GM12891 (cell line): ENCODE data around the gene MYCN.

Source experiments
- DNase-seq: peaks from one replicate; pipeline ENCODE4 v3.0.0; 2011; ENCODE audit warnings: low spot score; ENCODE audit not compliant: insufficient read length
- FAIRE-seq: peaks from 2 replicates; lab custom pipeline; 2011; peaks lifted over from hg19 to GRCh38; lab: Jason Lieb, UNC
- PAX5 ChIP-seq: IDR thresholded peaks from 2 replicates; pipeline ENCODE4 v1.6.1; 2011; ENCODE audit warnings: low read length, moderate library complexity, mild to moderate bottlenecking; ENCODE audit not compliant: insufficient read depth, severe bottlenecking
- POLR2A ChIP-seq: IDR thresholded peaks from 2 replicates; pipeline ENCODE4 v1.6.1; 2011; ENCODE audit warnings: low read depth, low read length, control low read depth
- POLR2AphosphoS5 ChIP-seq: IDR thresholded peaks from 2 replicates; pipeline ENCODE4 v1.6.1; 2011; ENCODE audit warnings: low read depth, low read length, control low read depth
- POU2F2 ChIP-seq: IDR thresholded peaks from 2 replicates; pipeline ENCODE4 v1.6.1; 2011; ENCODE audit warnings: low read depth, mild to moderate bottlenecking, control low read depth, low read length, moderate library complexity
- SPI1 ChIP-seq: IDR thresholded peaks from 2 replicates; pipeline ENCODE4 v1.6.1; 2011; ENCODE audit warnings: low read depth, low read length, control low read depth
- TAF1 ChIP-seq: IDR thresholded peaks from 2 replicates; pipeline ENCODE4 v1.6.1; 2011; ENCODE audit warnings: low read depth, low read length, control low read depth

The MYCN gene

GRCh38 chr2:15931319-15931890, 8.9 kb upstream of the MYCN start:
- DNase-seq (no peak), FAIRE-seq (no peak)
- TF ChIP-seq POLR2AphosphoS5 (no peak), POLR2A (no peak), POU2F2 (no peak), TAF1 (no peak), PAX5 (no peak), SPI1 (no peak)

DNA sequence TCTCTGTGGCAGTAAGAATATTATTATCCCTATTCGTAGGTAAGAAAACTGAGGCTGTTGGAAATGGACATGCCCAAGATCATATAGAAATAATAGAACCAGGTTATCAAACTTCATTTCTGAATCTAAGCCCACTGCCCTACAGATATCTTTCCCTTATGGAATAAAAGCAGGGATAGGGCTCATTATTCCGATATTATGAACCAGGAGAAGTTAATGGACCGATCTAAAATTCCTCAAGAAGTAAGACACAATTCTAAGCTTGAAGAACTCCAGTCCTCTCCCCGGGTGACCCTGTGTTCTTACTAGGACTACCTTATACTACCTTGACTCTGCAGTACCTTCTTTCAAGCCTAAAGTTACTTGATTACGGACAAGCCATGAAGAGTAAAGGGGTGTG, 8.4 kb upstream of the MYCN start:
- FAIRE-seq, result no peak
- no peak for DNase-seq
- TF ChIP-seq PAX5 (no peak), POLR2A (no peak), SPI1 (no peak), POU2F2 (no peak), TAF1 (no peak), POLR2AphosphoS5 (no peak)

DNA sequence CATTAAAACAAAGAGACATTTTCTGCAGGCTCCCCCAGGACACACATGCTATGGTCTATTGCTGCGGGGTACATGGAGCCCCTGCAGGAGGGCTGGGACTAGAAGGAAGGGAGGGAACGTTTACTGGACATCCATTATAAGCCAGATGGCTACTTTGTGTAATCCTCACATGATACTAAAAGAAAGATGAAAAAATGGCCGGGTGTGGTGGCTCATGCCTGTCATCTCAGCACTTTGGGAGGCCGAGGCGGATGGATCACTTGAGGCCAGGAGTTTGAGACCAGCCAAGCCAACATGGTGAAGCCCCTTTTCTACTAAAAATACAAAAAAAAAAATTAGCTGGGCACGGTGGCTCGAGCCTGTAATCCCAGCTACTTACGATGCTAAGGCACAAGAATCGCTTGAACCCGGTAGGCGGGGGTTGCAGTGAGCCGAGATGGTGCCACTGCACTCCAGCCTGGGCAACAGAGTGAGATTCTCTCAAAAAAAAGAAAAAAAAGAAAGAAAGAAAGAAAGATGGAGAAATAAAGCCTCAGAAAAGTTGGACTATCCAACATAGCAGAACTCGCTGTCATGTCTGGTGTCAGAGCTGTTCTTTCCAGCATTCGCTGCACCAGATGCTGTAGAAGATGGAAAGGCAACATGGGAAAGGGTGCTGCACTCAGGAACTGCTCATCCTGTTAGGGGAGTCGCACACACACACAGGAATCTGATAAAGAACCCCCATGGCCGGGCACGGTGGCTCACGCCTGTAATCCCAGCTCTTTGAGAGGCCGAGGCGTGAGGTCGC, 7.8 kb upstream of the MYCN start:
- DNase-seq (no peak), FAIRE-seq (no peak)
- no peak for TF ChIP-seq POLR2AphosphoS5
- no peak for TF ChIP-seq SPI1
- TF ChIP-seq TAF1, result no peak
- no peak for TF ChIP-seq POU2F2

DNA sequence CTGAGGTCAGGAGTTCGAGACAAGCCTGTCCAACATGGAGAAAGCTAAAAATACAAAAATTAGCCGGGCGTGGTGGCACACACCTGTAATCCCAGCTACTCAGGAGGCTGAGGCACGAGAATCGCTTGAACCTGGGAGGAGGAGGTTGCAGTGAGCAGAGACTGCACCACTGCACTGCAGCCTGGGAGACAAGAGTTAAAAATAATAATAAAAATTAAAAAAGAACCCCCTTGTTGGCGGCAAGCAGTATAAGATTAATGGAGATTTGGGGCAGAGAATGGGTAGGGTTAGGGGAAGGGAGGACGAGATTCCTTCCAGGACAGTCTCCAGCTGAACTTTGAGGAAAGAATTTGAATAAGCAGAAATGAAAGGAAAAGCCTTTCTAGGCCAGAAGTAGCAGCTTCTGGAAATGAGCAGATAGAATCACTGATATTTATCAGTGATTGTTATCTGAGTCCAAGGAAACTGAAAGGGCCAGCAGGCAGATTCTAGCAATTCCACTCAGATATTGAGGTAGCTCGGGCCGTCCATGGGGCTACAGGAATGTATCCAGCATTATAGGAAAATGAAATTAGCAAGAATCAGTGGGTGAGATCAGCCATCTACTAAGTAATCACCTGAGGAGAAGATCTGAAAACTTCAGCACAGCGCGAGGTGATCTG, 7.0 kb upstream of the MYCN start:
- FAIRE-seq (no peak), DNase-seq (no peak)
- no peak for TF ChIP-seq POLR2A
- no peak for TF ChIP-seq TAF1
- no peak for TF ChIP-seq POU2F2
- no peak for TF ChIP-seq POLR2AphosphoS5
- no peak for TF ChIP-seq SPI1
- no peak for TF ChIP-seq PAX5

DNA sequence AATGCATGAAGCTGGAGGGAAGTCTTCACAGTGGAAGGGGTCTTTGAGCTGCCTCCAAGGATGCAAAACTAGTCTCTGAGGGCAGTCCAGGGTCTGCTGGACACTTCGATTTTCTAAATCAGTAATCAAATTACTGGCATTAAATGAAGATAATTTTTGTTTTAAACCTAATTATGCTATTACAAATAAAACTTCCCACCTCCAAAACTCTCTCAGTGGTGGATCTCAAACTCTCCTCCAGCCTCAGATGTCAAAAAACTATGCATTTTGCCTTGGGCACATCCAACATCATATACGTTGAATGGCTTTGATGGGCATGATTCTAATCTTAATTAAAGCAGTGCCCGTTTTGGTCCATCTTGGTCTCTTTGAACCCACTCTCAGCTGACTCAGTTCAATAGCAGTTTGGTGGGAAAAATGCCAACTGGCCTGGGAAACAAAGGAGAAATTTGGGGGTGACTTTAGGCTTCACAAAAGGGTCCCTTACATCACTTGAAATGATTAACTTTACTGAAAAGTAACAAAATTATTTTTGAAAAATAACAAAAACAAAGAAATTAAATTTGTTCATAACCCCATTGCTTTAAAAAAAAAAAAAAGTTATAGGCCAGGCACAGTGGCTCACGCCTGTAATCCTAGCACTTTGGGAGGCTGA, 5.9 kb upstream of the MYCN start:
- DNase-seq (no peak), FAIRE-seq (no peak)
- TF ChIP-seq POLR2AphosphoS5 (no peak), POLR2A (no peak), POU2F2 (no peak), TAF1 (no peak), PAX5 (no peak), SPI1 (no peak)

GRCh38 chr2:15935189-15935588, 5.2 kb upstream of the MYCN start:
- no peak for DNase-seq
- no peak for FAIRE-seq
- TF ChIP-seq SPI1, result no peak
- TF ChIP-seq POLR2AphosphoS5, result no peak
- no peak for TF ChIP-seq PAX5
- no peak for TF ChIP-seq POU2F2
- no peak for TF ChIP-seq POLR2A
- no peak for TF ChIP-seq TAF1

- DNase-seq (no peak), FAIRE-seq (no peak)
Measured at GRCh38 chr2:15935675-15936074, 4.7 kb upstream of the MYCN start.

GRCh38 chr2:15936277-15937104, 3.9 kb upstream of the MYCN start:
- FAIRE-seq, result no peak
- TF ChIP-seq POLR2AphosphoS5, result no peak
- no peak for TF ChIP-seq PAX5
- TF ChIP-seq TAF1, result no peak
- no peak for TF ChIP-seq POLR2A
- no peak for TF ChIP-seq POU2F2
- no peak for TF ChIP-seq SPI1
- DNase-seq, result no peak

More at GRCh38 chr2:15935675-15936074, 4.7 kb upstream of the MYCN start:
- TF ChIP-seq SPI1 (no peak), PAX5 (no peak), POU2F2 (no peak), POLR2A (no peak), TAF1 (no peak), POLR2AphosphoS5 (no peak)

- FAIRE-seq (no peak), DNase-seq (no peak)
- no peak for TF ChIP-seq PAX5
Measured at GRCh38 chr2:15937105-15937881, 3.1 kb upstream of the MYCN start.
